ENCODE data around the gene TP53BP1. TPM values are rescaled to one million over a fixed set of nuclear protein-coding genes. Genes with fewer than 3 reads are reported as not detected.
A peak's percentile ranks its signal among the peaks of the same experiment; 100 is the strongest.

TP53BP1 gene
- total RNA-seq, 1 experiment from 2014 or later: 54.1 TPM

GRCh38 chr15:43493703-43494472, 932 bp upstream of the TP53BP1 start (continued):
- no peak for TF ChIP-seq YY1 (IDR thresholded peaks at IDR 0.05; ENCODE audit: extremely low read depth, insufficient replicate concordance, low read depth, low read length)
- TF ChIP-seq POLR2AphosphoS5 (IDR thresholded peaks at IDR 0.05; ENCODE audit: low read depth, low read length): no peak
- no peak for TF ChIP-seq TCF7L2 (IDR thresholded peaks at IDR 0.05; ENCODE audit: borderline replicate concordance, extremely low read depth, insufficient read depth, insufficient read length)
- TF ChIP-seq RAD21 (IDR thresholded peaks at IDR 0.05; ENCODE audit: low read depth): no peak
- TF ChIP-seq, protein P1, sequence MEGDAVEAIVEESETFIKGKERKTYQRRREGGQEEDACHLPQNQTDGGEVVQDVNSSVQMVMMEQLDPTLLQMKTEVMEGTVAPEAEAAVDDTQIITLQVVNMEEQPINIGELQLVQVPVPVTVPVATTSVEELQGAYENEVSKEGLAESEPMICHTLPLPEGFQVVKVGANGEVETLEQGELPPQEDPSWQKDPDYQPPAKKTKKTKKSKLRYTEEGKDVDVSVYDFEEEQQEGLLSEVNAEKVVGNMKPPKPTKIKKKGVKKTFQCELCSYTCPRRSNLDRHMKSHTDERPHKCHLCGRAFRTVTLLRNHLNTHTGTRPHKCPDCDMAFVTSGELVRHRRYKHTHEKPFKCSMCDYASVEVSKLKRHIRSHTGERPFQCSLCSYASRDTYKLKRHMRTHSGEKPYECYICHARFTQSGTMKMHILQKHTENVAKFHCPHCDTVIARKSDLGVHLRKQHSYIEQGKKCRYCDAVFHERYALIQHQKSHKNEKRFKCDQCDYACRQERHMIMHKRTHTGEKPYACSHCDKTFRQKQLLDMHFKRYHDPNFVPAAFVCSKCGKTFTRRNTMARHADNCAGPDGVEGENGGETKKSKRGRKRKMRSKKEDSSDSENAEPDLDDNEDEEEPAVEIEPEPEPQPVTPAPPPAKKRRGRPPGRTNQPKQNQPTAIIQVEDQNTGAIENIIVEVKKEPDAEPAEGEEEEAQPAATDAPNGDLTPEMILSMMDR (IDR thresholded peaks at IDR 0.05 in 2 of 3, conservative IDR thresholded peaks at IDR 0.05 in 1 of 3; ENCODE audit: borderline replicate concordance in 1 of 3, insufficient read depth in 1 of 3, low read depth in 2 of 3, low read length in 2 of 3): no peak
- no peak for TF ChIP-seq EZH2phosphoT487 (IDR thresholded peaks at IDR 0.05; ENCODE audit: borderline replicate concordance)
- TF ChIP-seq SP1 (IDR thresholded peaks at IDR 0.05; ENCODE audit: low read depth): no peak
- TF ChIP-seq ATF3 (IDR thresholded peaks at IDR 0.05): no peak
- TF ChIP-seq POLR2A (IDR thresholded peaks at IDR 0.05; ENCODE audit: borderline replicate concordance, extremely low read depth, insufficient read depth, insufficient read length): no peak
- no peak for TF ChIP-seq CBX3 (IDR thresholded peaks at IDR 0.05; ENCODE audit: low read depth)

- Histone ChIP-seq H3K27me3 (ENCODE audit: insufficient read depth, low read length) (no peaks in the 10 kb centered on the region), H4K20me1 (ENCODE audit: insufficient read depth) (no peaks in the 10 kb centered on the region), H3K9me3 (ENCODE audit: control insufficient read depth in 1 of 2, insufficient read depth in 1 of 2, low read depth in 1 of 2, low read length in 2 of 2) (no peaks in the 10 kb centered on the region), H3K4me2 (ENCODE audit: low read length) (peak overlapping the region; percentile 89), H3K9me2 (ENCODE audit: insufficient read depth) (no peaks in the 10 kb centered on the region), H3K4me1 (ENCODE audit: control insufficient read depth in 1 of 2, insufficient read depth in 2 of 2, low read length in 2 of 2) (peaks cover 4 to 13% of the 10 kb centered on the region in 2 experiments; a peak in 3 of 4 replicates), H3K4me3 (replicated peaks in 1 of 2; ENCODE audit: low read depth in 1 of 2, low read length in 2 of 2) (peak overlapping the region; percentile 77 to 84), H3K79me2 (ENCODE audit: insufficient read depth, low read length) (peaks cover 9% of the 10 kb centered on the region), H3K27ac (ENCODE audit: low read depth, low read length) (0 out of 2 replicates have a peak overlapping the region, but pooled peaks have one; percentile 49), H2AFZ (ENCODE audit: low read depth, low read length, poor library complexity, severe bottlenecking) (no peak overlapping the region), H3K9ac (ENCODE audit: low read length) (peak overlapping the region; percentile 79), H3K36me3 (ENCODE audit: control insufficient read depth in 1 of 2, insufficient read depth in 2 of 2, low read length in 2 of 2) (peaks cover 11 to 21% of the 10 kb centered on the region in 2 experiments)
- ChIA-PET POLR2A (no interaction called here), CTCF (interaction anchor here (1.1 kb wide), 1 partner anchor 22 kb away, joined by 3 read pairs; no protein-coding TSS in a partner anchor), RAD21 (ENCODE audit: low non-redundant PET in 1 of 2, low total read pairs in 2 of 2, uncharacterized antibody in 2 of 2, unreplicated experiment in 2 of 2) (no interaction called here)
- no peak for ATAC-seq
- intact Hi-C loops (cut with micrococcal nuclease): no loop called here
- no peak for TF ChIP-seq EZH2 (IDR thresholded peaks at IDR 0.05)
- no peak for TF ChIP-seq ZFX (IDR thresholded peaks at IDR 0.05)
- no peak for TF ChIP-seq EZH2phosphoT487 (IDR thresholded peaks at IDR 0.05; ENCODE audit: borderline replicate concordance)
- no peak for TF ChIP-seq EGR1 (IDR thresholded peaks at IDR 0.05; ENCODE audit: low read depth)
- no peak for TF ChIP-seq SP1 (IDR thresholded peaks at IDR 0.05; ENCODE audit: low read depth)
- no peak for TF ChIP-seq FOSL1 (IDR thresholded peaks at IDR 0.05; ENCODE audit: low read depth)
- no peak for TF ChIP-seq RAD21 (IDR thresholded peaks at IDR 0.05; ENCODE audit: low read depth)
- TF ChIP-seq ELF1 (IDR thresholded peaks at IDR 0.05; ENCODE audit: borderline replicate concordance, low read depth): no peak
- no peak for TF ChIP-seq SIN3A (IDR thresholded peaks at IDR 0.05; ENCODE audit: low read depth)
- DNase-seq (ENCODE audit: low read depth, low spot score): no peak
- no TSS peak for BruUV-seq (replicated peaks)
These were observed 690 bp downstream of the TP53BP1 start for GRCh38 chr15:43492266-43492665.

All from HCT116 (cell line).